ENCODE measurements around the gene SMYD2. TPM values are rescaled to one million over a fixed set of nuclear protein-coding genes. Genes with fewer than 3 reads are reported as not detected.
A peak's percentile ranks its signal among the peaks of the same experiment; 100 is the strongest.

Gene SMYD2
- total and polyA plus RNA-seq, 2 experiments from 2014 or later, result 3.6 to 5.9 TPM

DNA sequence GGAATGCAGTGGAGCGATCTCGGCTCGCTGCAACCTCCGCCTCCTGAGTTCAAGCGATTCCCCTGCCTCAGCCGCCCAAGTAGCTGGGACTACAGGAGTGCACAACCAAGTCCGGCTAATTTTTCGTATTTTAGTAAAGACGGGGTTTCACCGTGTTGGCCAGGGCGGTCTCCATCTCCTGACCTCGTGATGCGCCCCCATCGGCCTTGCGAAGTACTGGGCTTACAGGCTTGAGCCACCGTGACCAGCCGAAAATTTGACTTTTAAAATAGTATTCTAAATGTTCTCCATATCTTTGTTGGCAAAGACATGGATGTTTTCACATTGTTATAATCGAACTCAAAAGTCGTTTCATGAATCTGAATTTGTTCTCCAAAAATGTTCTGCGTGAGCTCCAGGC is 36.7 kb upstream of the SMYD2 start:
- H3K36me3 Mint-ChIP-seq (ENCODE audit: low read depth), result no peaks in the 10 kb centered on the region

More for the DNA sequence above, 36.7 kb upstream of the SMYD2 start:
- Mint-ChIP-seq H3K27me3 (ENCODE audit: insufficient read depth, low read depth, poor library complexity) (peaks cover 7% of the 10 kb centered on the region), H3K27ac (no peak overlapping the region), H3K4me1 (peaks cover 8% of the 10 kb centered on the region), H3K9me3 (no peaks in the 10 kb centered on the region), H3K4me3 (no peak overlapping the region)
- no peaks in the 10 kb centered on the region for H4K20me1 ChIP-seq (replicated peaks; ENCODE audit: insufficient read depth)
- no peak overlapping the region for H3K4me2 ChIP-seq
- no peaks in the 10 kb centered on the region for H3K36me3 ChIP-seq (ENCODE audit: insufficient read depth)
- DNase-seq (ENCODE audit: low spot score) (no peak), ATAC-seq (no peak)
- H3K27ac ChIP-seq (ENCODE audit: low read depth), result no peak overlapping the region
- H2AFZ ChIP-seq, result peak overlapping the region; percentile 65; the same call in 1 of the 2 replicates
- H3F3A ChIP-seq (replicated peaks; ENCODE audit: low read depth), result no peaks in the 10 kb centered on the region
- H3K4me3 ChIP-seq, result no peak overlapping the region
- no peaks in the 10 kb centered on the region for H3K9me2 ChIP-seq (ENCODE audit: insufficient read depth)
- no peaks in the 10 kb centered on the region for H3K79me2 ChIP-seq (replicated peaks; ENCODE audit: insufficient read depth)
- H3K27me3 ChIP-seq (ENCODE audit: insufficient read depth), result no peaks in the 10 kb centered on the region
- H3K4me1 ChIP-seq (ENCODE audit: insufficient read depth), result peaks cover 11% of the 10 kb centered on the region
- TF ChIP-seq STAT1 (IDR thresholded peaks at IDR 0.05; ENCODE audit: unreplicated experiment), result no peak
- no peak for TF ChIP-seq EZH2 (IDR thresholded peaks at IDR 0.05; ENCODE audit: low read depth, unreplicated experiment)
- TF ChIP-seq, protein P1, sequence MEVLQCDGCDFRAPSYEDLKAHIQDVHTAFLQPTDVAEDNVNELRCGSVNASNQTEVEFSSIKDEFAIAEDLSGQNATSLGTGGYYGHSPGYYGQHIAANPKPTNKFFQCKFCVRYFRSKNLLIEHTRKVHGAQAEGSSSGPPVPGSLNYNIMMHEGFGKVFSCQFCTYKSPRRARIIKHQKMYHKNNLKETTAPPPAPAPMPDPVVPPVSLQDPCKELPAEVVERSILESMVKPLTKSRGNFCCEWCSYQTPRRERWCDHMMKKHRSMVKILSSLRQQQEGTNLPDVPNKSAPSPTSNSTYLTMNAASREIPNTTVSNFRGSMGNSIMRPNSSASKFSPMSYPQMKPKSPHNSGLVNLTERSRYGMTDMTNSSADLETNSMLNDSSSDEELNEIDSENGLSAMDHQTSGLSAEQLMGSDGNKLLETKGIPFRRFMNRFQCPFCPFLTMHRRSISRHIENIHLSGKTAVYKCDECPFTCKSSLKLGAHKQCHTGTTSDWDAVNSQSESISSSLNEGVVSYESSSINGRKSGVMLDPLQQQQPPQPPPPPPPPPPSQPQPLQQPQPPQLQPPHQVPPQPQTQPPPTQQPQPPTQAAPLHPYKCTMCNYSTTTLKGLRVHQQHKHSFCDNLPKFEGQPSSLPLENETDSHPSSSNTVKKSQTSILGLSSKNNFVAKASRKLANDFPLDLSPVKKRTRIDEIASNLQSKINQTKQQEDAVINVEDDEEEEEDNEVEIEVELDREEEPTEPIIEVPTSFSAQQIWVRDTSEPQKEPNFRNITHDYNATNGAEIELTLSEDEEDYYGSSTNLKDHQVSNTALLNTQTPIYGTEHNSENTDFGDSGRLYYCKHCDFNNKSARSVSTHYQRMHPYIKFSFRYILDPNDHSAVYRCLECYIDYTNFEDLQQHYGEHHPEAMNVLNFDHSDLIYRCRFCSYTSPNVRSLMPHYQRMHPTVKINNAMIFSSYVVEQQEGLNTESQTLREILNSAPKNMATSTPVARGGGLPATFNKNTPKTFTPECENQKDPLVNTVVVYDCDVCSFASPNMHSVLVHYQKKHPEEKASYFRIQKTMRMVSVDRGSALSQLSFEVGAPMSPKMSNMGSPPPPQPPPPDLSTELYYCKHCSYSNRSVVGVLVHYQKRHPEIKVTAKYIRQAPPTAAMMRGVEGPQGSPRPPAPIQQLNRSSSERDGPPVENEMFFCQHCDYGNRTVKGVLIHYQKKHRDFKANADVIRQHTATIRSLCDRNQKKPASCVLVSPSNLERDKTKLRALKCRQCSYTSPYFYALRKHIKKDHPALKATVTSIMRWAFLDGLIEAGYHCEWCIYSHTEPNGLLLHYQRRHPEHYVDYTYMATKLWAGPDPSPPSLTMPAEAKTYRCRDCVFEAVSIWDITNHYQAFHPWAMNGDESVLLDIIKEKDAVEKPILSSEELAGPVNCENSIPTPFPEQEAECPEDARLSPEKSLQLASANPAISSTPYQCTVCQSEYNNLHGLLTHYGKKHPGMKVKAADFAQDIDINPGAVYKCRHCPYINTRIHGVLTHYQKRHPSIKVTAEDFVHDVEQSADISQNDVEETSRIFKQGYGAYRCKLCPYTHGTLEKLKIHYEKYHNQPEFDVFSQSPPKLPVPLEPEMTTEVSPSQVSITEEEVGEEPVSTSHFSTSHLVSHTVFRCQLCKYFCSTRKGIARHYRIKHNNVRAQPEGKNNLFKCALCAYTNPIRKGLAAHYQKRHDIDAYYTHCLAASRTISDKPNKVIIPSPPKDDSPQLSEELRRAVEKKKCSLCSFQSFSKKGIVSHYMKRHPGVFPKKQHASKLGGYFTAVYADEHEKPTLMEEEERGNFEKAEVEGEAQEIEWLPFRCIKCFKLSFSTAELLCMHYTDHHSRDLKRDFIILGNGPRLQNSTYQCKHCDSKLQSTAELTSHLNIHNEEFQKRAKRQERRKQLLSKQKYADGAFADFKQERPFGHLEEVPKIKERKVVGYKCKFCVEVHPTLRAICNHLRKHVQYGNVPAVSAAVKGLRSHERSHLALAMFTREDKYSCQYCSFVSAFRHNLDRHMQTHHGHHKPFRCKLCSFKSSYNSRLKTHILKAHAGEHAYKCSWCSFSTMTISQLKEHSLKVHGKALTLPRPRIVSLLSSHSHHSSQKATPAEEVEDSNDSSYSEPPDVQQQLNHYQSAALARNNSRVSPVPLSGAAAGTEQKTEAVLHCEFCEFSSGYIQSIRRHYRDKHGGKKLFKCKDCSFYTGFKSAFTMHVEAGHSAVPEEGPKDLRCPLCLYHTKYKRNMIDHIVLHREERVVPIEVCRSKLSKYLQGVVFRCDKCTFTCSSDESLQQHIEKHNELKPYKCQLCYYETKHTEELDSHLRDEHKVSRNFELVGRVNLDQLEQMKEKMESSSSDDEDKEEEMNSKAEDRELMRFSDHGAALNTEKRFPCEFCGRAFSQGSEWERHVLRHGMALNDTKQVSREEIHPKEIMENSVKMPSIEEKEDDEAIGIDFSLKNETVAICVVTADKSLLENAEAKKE (CRISPR knock-in tag; IDR thresholded peaks at IDR 0.05), result no peak
- TF ChIP-seq NANOG (IDR thresholded peaks at IDR 0.05; ENCODE audit: borderline replicate concordance), result no peak
- TF ChIP-seq, protein P2, sequence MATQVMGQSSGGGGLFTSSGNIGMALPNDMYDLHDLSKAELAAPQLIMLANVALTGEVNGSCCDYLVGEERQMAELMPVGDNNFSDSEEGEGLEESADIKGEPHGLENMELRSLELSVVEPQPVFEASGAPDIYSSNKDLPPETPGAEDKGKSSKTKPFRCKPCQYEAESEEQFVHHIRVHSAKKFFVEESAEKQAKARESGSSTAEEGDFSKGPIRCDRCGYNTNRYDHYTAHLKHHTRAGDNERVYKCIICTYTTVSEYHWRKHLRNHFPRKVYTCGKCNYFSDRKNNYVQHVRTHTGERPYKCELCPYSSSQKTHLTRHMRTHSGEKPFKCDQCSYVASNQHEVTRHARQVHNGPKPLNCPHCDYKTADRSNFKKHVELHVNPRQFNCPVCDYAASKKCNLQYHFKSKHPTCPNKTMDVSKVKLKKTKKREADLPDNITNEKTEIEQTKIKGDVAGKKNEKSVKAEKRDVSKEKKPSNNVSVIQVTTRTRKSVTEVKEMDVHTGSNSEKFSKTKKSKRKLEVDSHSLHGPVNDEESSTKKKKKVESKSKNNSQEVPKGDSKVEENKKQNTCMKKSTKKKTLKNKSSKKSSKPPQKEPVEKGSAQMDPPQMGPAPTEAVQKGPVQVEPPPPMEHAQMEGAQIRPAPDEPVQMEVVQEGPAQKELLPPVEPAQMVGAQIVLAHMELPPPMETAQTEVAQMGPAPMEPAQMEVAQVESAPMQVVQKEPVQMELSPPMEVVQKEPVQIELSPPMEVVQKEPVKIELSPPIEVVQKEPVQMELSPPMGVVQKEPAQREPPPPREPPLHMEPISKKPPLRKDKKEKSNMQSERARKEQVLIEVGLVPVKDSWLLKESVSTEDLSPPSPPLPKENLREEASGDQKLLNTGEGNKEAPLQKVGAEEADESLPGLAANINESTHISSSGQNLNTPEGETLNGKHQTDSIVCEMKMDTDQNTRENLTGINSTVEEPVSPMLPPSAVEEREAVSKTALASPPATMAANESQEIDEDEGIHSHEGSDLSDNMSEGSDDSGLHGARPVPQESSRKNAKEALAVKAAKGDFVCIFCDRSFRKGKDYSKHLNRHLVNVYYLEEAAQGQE (IDR thresholded peaks at IDR 0.05; ENCODE audit: unreplicated experiment), result no peak
- TF ChIP-seq ZNF114 (CRISPR knock-in tag; IDR thresholded peaks at IDR 0.05), result no peak
- TF ChIP-seq POLR2AphosphoS5 (IDR thresholded peaks at IDR 0.05; ENCODE audit: low read depth), result no peak
- TF ChIP-seq ZNF331 (CRISPR knock-in tag; IDR thresholded peaks at IDR 0.05; ENCODE audit: low read depth), result no peak
- TF ChIP-seq JUNB (IDR thresholded peaks at IDR 0.05; ENCODE audit: unreplicated experiment), result no peak
- TF ChIP-seq ETS1 (IDR thresholded peaks at IDR 0.05), result no peak
- TF ChIP-seq, protein P3, sequence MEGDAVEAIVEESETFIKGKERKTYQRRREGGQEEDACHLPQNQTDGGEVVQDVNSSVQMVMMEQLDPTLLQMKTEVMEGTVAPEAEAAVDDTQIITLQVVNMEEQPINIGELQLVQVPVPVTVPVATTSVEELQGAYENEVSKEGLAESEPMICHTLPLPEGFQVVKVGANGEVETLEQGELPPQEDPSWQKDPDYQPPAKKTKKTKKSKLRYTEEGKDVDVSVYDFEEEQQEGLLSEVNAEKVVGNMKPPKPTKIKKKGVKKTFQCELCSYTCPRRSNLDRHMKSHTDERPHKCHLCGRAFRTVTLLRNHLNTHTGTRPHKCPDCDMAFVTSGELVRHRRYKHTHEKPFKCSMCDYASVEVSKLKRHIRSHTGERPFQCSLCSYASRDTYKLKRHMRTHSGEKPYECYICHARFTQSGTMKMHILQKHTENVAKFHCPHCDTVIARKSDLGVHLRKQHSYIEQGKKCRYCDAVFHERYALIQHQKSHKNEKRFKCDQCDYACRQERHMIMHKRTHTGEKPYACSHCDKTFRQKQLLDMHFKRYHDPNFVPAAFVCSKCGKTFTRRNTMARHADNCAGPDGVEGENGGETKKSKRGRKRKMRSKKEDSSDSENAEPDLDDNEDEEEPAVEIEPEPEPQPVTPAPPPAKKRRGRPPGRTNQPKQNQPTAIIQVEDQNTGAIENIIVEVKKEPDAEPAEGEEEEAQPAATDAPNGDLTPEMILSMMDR (conservative IDR thresholded peaks at IDR 0.05; ENCODE audit: low read depth in 2 of 2), result no peak
- TF ChIP-seq CREB1 (CRISPR knock-in tag; IDR thresholded peaks at IDR 0.05; ENCODE audit: low read depth), result no peak
- TF ChIP-seq EZH2phosphoT487 (IDR thresholded peaks at IDR 0.05; ENCODE audit: unreplicated experiment), result no peak

All from GM23338 (cell line).